ENCODE measurements around the gene CREB5. TPM values are rescaled to one million over a fixed set of nuclear protein-coding genes. Genes with fewer than 3 reads are reported as not detected.

The CREB5 gene
- total RNA-seq, 1 experiment from 2014 or later: 1.3 TPM

- TF ChIP-seq ZNF532 (CRISPR knock-in tag; IDR thresholded peaks at IDR 0.05; ENCODE audit: borderline replicate concordance): no peak
- TF ChIP-seq E2F1 (CRISPR knock-in tag; IDR thresholded peaks at IDR 0.05): no peak
- TF ChIP-seq ZNF263 (CRISPR knock-in tag; IDR thresholded peaks at IDR 0.05; ENCODE audit: low read depth): no peak
- no peak for TF ChIP-seq MXD4 (CRISPR knock-in tag; IDR thresholded peaks at IDR 0.05; ENCODE audit: borderline replicate concordance)
- TF ChIP-seq ATF6 (CRISPR knock-in tag; IDR thresholded peaks at IDR 0.05): no peak
- no peak for TF ChIP-seq ETV6 (CRISPR knock-in tag; IDR thresholded peaks at IDR 0.05)
Observed at GRCh38 chr7:28532181-28532580, 119.9 kb downstream of the CREB5 start (continued).

GRCh38 chr7:28533267-28533666 lies 120.9 kb downstream of the CREB5 start:
- H3K36me3 Mint-ChIP-seq: peaks cover 4% of the 10 kb centered on the region
- CTCF ChIA-PET: interaction anchor here (0.8 kb wide), 1 partner anchor 82 kb away, joined by 3 read pairs; no protein-coding TSS in a partner anchor
- peaks cover 10% of the 10 kb centered on the region for H3K9me3 Mint-ChIP-seq
- H3K4me3 Mint-ChIP-seq: no peak overlapping the region
- ATAC-seq (no peak), DNase-seq (ENCODE audit: low spot score) (no peak)
- H3K27ac Mint-ChIP-seq: no peak overlapping the region
- H3K4me1 Mint-ChIP-seq: peaks cover 25% of the 10 kb centered on the region
- POLR2A ChIA-PET: interaction anchor here (0.6 kb wide), 1 partner anchor 1451 kb away, joined by 4 read pairs; no protein-coding TSS in a partner anchor
- no peaks in the 10 kb centered on the region for H3K27me3 Mint-ChIP-seq (ENCODE audit: low read depth)
- TF ChIP-seq GRHL2 (CRISPR knock-in tag; IDR thresholded peaks at IDR 0.05; ENCODE audit: insufficient replicate concordance, severe bottlenecking): no peak
- TF ChIP-seq ZNF416 (CRISPR knock-in tag; IDR thresholded peaks at IDR 0.05): no peak
- TF ChIP-seq E2F4 (CRISPR knock-in tag; IDR thresholded peaks at IDR 0.05; ENCODE audit: borderline replicate concordance, low read depth): no peak
- TF ChIP-seq ZNF425 (CRISPR knock-in tag; conservative IDR thresholded peaks at IDR 0.05): no peak
- TF ChIP-seq AR (CRISPR knock-in tag; IDR thresholded peaks at IDR 0.05): no peak
- no peak for TF ChIP-seq NR2C2 (CRISPR knock-in tag; IDR thresholded peaks at IDR 0.05)
- no peak for TF ChIP-seq AFF4 (CRISPR knock-in tag; IDR thresholded peaks at IDR 0.05; ENCODE audit: borderline replicate concordance)
- TF ChIP-seq USF2 (CRISPR knock-in tag; IDR thresholded peaks at IDR 0.05): no peak
- no peak for TF ChIP-seq HMGA2 (CRISPR knock-in tag; IDR thresholded peaks at IDR 0.05)
